NCI-H2171 (cell line): Measurements from ENCODE around the gene PLXND1.
"Not testable (repeated sequence)": the region's sequence is repeated elsewhere in the genome, so short reads cannot be mapped to it uniquely, and the experiment has no call there.

Experiments used
- DNase-seq: peaks from one replicate; lab custom pipeline; 2025; lab: John Stamatoyannopoulos, UW

Gene PLXND1

GRCh38 chr3:129549006-129549800, 57.3 kb downstream of the PLXND1 start:
- DNase-seq, result no peak

- DNase-seq, result no peak
Measured at GRCh38 chr3:129548104-129548965, 58.1 kb downstream of the PLXND1 start.

- no peak for DNase-seq
Measured at GRCh38 chr3:129547241-129547640, 59.2 kb downstream of the PLXND1 start.

- DNase-seq, result not testable (repeated sequence)
Measured at GRCh38 chr3:129545951-129546350, 60.5 kb downstream of the PLXND1 start.

- DNase-seq, result no peak
Measured at GRCh38 chr3:129543999-129544398, 62.5 kb downstream of the PLXND1 start.

- no peak for DNase-seq
Measured at GRCh38 chr3:129543156-129543790, 63.2 kb downstream of the PLXND1 start, which contains the start of gene H1-8. H1-8 (plus strand) TSS chr3:129543175; CDS start chr3:129543219, 44 bp downstream.

- DNase-seq, result no peak
Measured at GRCh38 chr3:129542747-129543146, 63.7 kb downstream of the PLXND1 start.

GRCh38 chr3:129540776-129541516, 65.5 kb downstream of the PLXND1 start:
- DNase-seq, result no peak

GRCh38 chr3:129539206-129539605, 67.3 kb downstream of the PLXND1 start:
- DNase-seq, result no peak

GRCh38 chr3:129536804-129537203, 69.7 kb downstream of the PLXND1 start:
- DNase-seq, result no peak

GRCh38 chr3:129536374-129536667, 70.2 kb downstream of the PLXND1 start:
- no peak for DNase-seq

- no peak for DNase-seq
Measured at GRCh38 chr3:129535075-129535474, 71.4 kb downstream of the PLXND1 start.

GRCh38 chr3:129534428-129535027, 71.9 kb downstream of the PLXND1 start:
- DNase-seq, result no peak

- DNase-seq, result no peak
Measured at GRCh38 chr3:129533406-129533805, 73.1 kb downstream of the PLXND1 start.

GRCh38 chr3:129532261-129532660, 74.2 kb downstream of the PLXND1 start:
- DNase-seq, result no peak

- DNase-seq, result no peak
Measured at GRCh38 chr3:129531699-129532098, 74.8 kb downstream of the PLXND1 start.

GRCh38 chr3:129530821-129531220, 75.7 kb downstream of the PLXND1 start:
- no peak for DNase-seq

- no peak for DNase-seq
Measured at GRCh38 chr3:129530251-129530791, 76.2 kb downstream of the PLXND1 start.

- DNase-seq, result no peak
Measured at GRCh38 chr3:129529436-129530210, 76.9 kb downstream of the PLXND1 start.

GRCh38 chr3:129528589-129529100, 77.8 kb downstream of the PLXND1 start, which contains the start of gene RHO:
RHO (plus strand) TSS chr3:129528639; CDS start chr3:129528734, 95 bp downstream.
- no peak for DNase-seq
